H4 (cell line): ENCODE measurements around the gene MAML1. TPM values are rescaled to one million over a fixed set of nuclear protein-coding genes. Genes with fewer than 3 reads are reported as not detected.

ENCODE experiments used
- DNase-seq: peaks from one replicate; pipeline ENCODE4 v3.0.0-alpha.2; 2015; ENCODE audit warnings: low spot score
- total RNA-seq: library from RNA; depleted of rRNA; stranded (reverse); fragments of >200 nt; shearing (Covaris generic); gene quantifications from 2 replicates; pipeline ENCODE4 v1.2.3, GENCODE V29; 2014; rRNA removed

MAML1 gene
- total RNA-seq, 1 experiment from 2014 or later = 11.9 TPM

DNA sequence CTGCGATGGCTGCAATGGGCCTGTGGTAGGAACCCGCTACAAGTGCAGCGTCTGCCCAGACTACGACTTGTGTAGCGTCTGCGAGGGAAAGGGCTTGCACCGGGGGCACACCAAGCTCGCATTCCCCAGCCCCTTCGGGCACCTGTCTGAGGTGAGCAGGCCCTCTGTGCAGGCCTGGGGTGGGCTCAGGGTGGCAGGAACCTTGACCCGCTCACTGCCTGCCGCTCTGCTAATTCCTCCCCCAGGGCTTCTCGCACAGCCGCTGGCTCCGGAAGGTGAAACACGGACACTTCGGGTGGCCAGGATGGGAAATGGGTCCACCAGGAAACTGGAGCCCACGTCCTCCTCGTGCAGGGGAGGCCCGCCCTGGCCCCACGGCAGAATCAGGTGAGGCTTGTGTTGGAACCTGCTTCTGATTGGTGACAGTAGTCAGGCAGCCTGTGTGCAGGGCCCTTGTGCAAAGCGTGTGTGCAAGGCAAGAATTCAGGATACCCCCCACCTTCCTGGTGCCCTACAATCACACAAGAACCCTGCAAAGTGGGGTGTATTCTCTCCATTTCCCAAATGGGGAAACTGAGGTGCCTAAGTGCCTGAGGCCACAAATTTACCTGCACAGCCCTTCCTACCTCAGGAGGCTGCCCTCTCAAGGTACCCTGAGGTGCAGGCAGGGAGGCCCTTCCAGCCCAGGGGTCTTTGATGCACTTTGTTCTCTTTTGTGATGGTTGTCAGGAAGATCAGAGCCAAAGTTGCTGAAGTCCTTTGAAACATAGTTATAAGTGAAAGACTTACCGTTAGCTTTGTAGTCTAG lies 91.5 kb downstream of the MAML1 start:
- no peak for DNase-seq

DNA sequence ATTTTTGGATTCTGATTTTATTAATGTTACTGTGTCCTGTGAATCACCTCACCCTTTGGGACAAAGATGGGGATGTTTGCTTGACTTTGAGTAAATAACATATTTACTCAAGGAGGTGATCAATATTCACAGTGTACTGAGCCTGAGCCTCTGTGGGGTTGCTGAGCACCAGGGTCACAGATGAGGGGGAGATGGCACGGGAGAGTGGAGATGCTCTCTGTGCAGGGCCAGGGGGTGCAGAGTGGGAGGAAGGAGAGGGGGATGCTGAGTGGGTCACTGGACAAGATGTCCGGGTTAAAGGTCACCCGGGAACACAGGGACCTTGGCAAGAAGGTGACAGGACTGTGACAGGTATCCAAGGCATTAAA lies 92.1 kb downstream of the MAML1 start:
- no peak for DNase-seq

GRCh38 chr5:179825655-179826182 lies 93.1 kb downstream of the MAML1 start:
- no peak for DNase-seq

Other genes starting within 250 kb of the MAML1 start
- 43.3 and 53.2 TPM in 2 replicates for gene RUFY1, start 182.3 kb upstream of the MAML1 start, total RNA-seq
- gene HNRNPH1, start 109.2 kb upstream of the MAML1 start, total RNA-seq = 417 and 435 TPM in 2 replicates
- not detected in 2 replicates for gene CBY3, start 51.8 kb upstream of the MAML1 start, total RNA-seq
- 978 and 1,126 TPM in 2 replicates for gene CANX, start 33.9 kb upstream of the MAML1 start, total RNA-seq
- not detected in 2 replicates for gene LTC4S, start 61.2 kb downstream of the MAML1 start, total RNA-seq
- 160 and 216 TPM in 2 replicates for gene MGAT4B, start 74.0 kb downstream of the MAML1 start, total RNA-seq
- 993 and 1,115 TPM in 2 replicates for gene SQSTM1, start 88.1 kb downstream of the MAML1 start, total RNA-seq
- 3.8 and 16.8 TPM in 2 replicates for gene MRNIP, start 126.0 kb downstream of the MAML1 start, total RNA-seq
- 32.1 and 37.5 TPM in 2 replicates for gene TBC1D9B, start 175.1 kb downstream of the MAML1 start, total RNA-seq